ENCODE measurements around the gene TAF13. TPM values are rescaled to one million over a fixed set of nuclear protein-coding genes. Genes with fewer than 3 reads are reported as not detected.
"Not testable (repeated sequence)": the region's sequence is repeated elsewhere in the genome, so short reads cannot be mapped to it uniquely, and the experiment has no call there.

The TAF13 gene
- polyA plus RNA-seq, 1 experiment = 81.9 TPM

DNA sequence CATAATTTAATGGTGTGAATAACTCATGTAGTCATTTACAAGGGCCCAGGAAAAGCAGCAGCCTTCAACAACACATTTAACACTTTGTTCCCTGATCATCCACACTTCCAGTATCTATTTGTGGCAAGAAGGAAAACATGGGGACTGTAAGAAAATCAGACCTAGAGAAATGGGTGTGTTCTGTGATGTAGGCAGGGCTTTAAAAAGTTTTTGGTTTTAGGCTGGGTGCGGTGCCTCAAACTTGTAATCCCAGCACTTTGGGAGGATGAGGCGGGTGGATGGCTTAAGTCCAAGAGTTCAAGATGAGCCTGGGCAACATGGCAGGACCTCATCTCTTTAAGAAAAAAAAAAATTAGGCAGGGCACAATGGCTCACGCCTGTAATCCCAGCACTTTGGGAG, 19.7 kb downstream of the TAF13 start:
- Histone ChIP-seq H3K4me3 (ENCODE audit: low read depth, low read length) (no peak overlapping the region), H3K27me3 (ENCODE audit: control insufficient read depth, insufficient read depth, low read length) (no peaks in the 10 kb centered on the region), H3K9me3 (ENCODE audit: control insufficient read depth, insufficient read depth, low read length) (no peaks in the 10 kb centered on the region; the same call in 1 of the 2 replicates), H3K27ac (ENCODE audit: low read depth, low read length) (no peak overlapping the region)
- ChIA-PET CTCF (no interaction called here), POLR2A (no interaction called here)
- TF ChIP-seq, protein P1, sequence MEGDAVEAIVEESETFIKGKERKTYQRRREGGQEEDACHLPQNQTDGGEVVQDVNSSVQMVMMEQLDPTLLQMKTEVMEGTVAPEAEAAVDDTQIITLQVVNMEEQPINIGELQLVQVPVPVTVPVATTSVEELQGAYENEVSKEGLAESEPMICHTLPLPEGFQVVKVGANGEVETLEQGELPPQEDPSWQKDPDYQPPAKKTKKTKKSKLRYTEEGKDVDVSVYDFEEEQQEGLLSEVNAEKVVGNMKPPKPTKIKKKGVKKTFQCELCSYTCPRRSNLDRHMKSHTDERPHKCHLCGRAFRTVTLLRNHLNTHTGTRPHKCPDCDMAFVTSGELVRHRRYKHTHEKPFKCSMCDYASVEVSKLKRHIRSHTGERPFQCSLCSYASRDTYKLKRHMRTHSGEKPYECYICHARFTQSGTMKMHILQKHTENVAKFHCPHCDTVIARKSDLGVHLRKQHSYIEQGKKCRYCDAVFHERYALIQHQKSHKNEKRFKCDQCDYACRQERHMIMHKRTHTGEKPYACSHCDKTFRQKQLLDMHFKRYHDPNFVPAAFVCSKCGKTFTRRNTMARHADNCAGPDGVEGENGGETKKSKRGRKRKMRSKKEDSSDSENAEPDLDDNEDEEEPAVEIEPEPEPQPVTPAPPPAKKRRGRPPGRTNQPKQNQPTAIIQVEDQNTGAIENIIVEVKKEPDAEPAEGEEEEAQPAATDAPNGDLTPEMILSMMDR (IDR thresholded peaks at IDR 0.05; ENCODE audit: low read depth, low read length) = no peak
- no peak for DNase-seq (ENCODE audit: low read depth, low spot score)

DNA sequence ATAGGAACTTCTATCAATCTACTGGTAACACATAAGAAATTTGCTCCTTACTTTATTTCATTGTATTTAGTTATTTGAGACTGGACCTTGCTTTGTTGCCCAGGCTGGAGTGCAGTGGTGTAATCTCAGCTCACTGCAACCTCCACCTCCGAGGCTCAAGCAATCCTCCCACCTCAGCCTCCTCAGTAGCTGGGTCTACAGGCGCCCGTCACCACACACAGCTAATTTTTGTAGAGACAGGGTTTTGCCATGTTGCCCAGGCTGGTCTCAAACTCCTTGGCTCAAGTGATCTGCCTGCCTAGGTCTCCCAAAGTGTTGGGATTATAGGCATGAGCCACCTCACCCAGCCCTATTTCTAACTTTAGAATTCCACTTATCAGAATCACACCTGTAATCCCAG, 23.7 kb downstream of the TAF13 start:
- H3K27me3 ChIP-seq (ENCODE audit: control insufficient read depth, insufficient read depth, low read length); H3K4me3 ChIP-seq (ENCODE audit: low read depth, low read length); DNase-seq (ENCODE audit: low read depth, low spot score); CTCF ChIA-PET; H3K27ac ChIP-seq (ENCODE audit: low read depth, low read length); POLR2A ChIA-PET; H3K9me3 ChIP-seq (ENCODE audit: control insufficient read depth, insufficient read depth, low read length): not testable (repeated sequence)

- DNase-seq (ENCODE audit: low read depth, low spot score) = no peak
- CTCF ChIA-PET = no interaction called here
- no peaks in the 10 kb centered on the region for H3K27me3 ChIP-seq (ENCODE audit: control insufficient read depth, insufficient read depth, low read length)
- POLR2A ChIA-PET = interaction anchor here (0.6 kb wide), 1 partner anchor 328 kb away, joined by 4 read pairs; no protein-coding TSS in a partner anchor
- no peak overlapping the region for H3K27ac ChIP-seq (ENCODE audit: low read depth, low read length)
- no peaks in the 10 kb centered on the region; the same call in 1 of the 2 replicates for H3K9me3 ChIP-seq (ENCODE audit: control insufficient read depth, insufficient read depth, low read length)
- TF ChIP-seq, protein P1 (IDR thresholded peaks at IDR 0.05; ENCODE audit: low read depth, low read length) = no peak
- no peak overlapping the region for H3K4me3 ChIP-seq (ENCODE audit: low read depth, low read length)
These were observed 25.4 kb downstream of the TAF13 start for GRCh38 chr1:109050228-109050995.

- no peak overlapping the region for H3K4me3 ChIP-seq (ENCODE audit: low read depth, low read length)
- no peak for DNase-seq (ENCODE audit: low read depth, low spot score)
- H3K27ac ChIP-seq (ENCODE audit: low read depth, low read length) = no peak overlapping the region
- TF ChIP-seq, protein P1 (IDR thresholded peaks at IDR 0.05; ENCODE audit: low read depth, low read length) = no peak
- CTCF ChIA-PET = no interaction called here
- no peaks in the 10 kb centered on the region; the same call in 1 of the 2 replicates for H3K9me3 ChIP-seq (ENCODE audit: control insufficient read depth, insufficient read depth, low read length)
- POLR2A ChIA-PET = no interaction called here
- H3K27me3 ChIP-seq (ENCODE audit: control insufficient read depth, insufficient read depth, low read length) = no peaks in the 10 kb centered on the region
These were observed 27.5 kb downstream of the TAF13 start for GRCh38 chr1:109048335-109048734.

- TF ChIP-seq, protein P1 (IDR thresholded peaks at IDR 0.05; ENCODE audit: low read depth, low read length) = no peak
- no peak overlapping the region for H3K27ac ChIP-seq (ENCODE audit: low read depth, low read length)
- H3K27me3 ChIP-seq (ENCODE audit: control insufficient read depth, insufficient read depth, low read length) = no peaks in the 10 kb centered on the region
- CTCF ChIA-PET = no interaction called here
- H3K4me3 ChIP-seq (ENCODE audit: low read depth, low read length) = no peak overlapping the region
- no peak for DNase-seq (ENCODE audit: low read depth, low spot score)
- no peaks in the 10 kb centered on the region for H3K9me3 ChIP-seq (ENCODE audit: control insufficient read depth, insufficient read depth, low read length)
- POLR2A ChIA-PET = interaction anchor here (0.6 kb wide), 1 partner anchor 19 kb away, joined by 7 read pairs; no protein-coding TSS in a partner anchor
These were observed 28.5 kb downstream of the TAF13 start for GRCh38 chr1:109047339-109047738.

All from AG04450 (cell line).